ENCODE measurements around the gene LARP4.

GRCh38 chr12:50353404-50353803, 47.3 kb upstream of the LARP4 start:
- TF ChIP-seq CEBPB (IDR thresholded peaks at IDR 0.05; ENCODE audit: low read depth, low read length) (no peak), CTCF (conservative IDR thresholded peaks at IDR 0.05; ENCODE audit: low read depth, low read length) (no peak), RCOR1 (IDR thresholded peaks at IDR 0.05; ENCODE audit: insufficient replicate concordance, low read length) (no peak), SMC3 (IDR thresholded peaks at IDR 0.05; ENCODE audit: low read depth, low read length) (no peak), CHD1 (IDR thresholded peaks at IDR 0.05; ENCODE audit: low read depth, low read length) (no peak)

Data from IMR-90 (cell line).